ENCODE data around the gene KRTAP22-2.

Gene KRTAP22-2

GRCh38 chr21:30563630-30564029, 26.6 kb downstream of the KRTAP22-2 start:
- no peak for DNase-seq (ENCODE audit: low read depth in 3 of 3, low spot score in 1 of 3)

- no peak for DNase-seq (ENCODE audit: low read depth in 3 of 3, low spot score in 1 of 3)
These were observed 27.1 kb downstream of the KRTAP22-2 start for GRCh38 chr21:30563072-30563471.

GRCh38 chr21:30561957-30562356, 28.2 kb downstream of the KRTAP22-2 start:
- no peak for DNase-seq (ENCODE audit: low read depth in 3 of 3, low spot score in 1 of 3)

- no peak for DNase-seq (ENCODE audit: low read depth in 3 of 3, low spot score in 1 of 3)
These were observed 28.8 kb downstream of the KRTAP22-2 start, which contains the start of gene KRTAP19-7 for GRCh38 chr21:30561264-30561895. Gene KRTAP19-7, minus strand, starts transcription at chr21:30561314. Its CDS starts 25 bp downstream, at chr21:30561289.

- no peak for DNase-seq (ENCODE audit: low read depth in 3 of 3, low spot score in 1 of 3)
These were observed 35.1 kb downstream of the KRTAP22-2 start for GRCh38 chr21:30555095-30555494.

- no peak for DNase-seq (ENCODE audit: low read depth in 3 of 3, low spot score in 1 of 3)
These were observed 37.4 kb downstream of the KRTAP22-2 start for GRCh38 chr21:30552782-30553181.

GRCh38 chr21:30541764-30542163, 48.4 kb downstream of the KRTAP22-2 start, which contains the start of gene KRTAP19-6:
Gene KRTAP19-6, minus strand, starts transcription at chr21:30541864. Its CDS starts 31 bp downstream, at chr21:30541833.
- no peak for DNase-seq (ENCODE audit: low read depth in 3 of 3, low spot score in 1 of 3)

All from stimulated activated CD4-positive, alpha-beta T cell treated with anti-CD3 and anti-CD28 coated beads, TNF-alpha, amount 100 ng/mL, for 1 hour (primary cell).